Measurements from ENCODE around the gene LRMDA. TPM values are rescaled to one million over a fixed set of nuclear protein-coding genes. Genes with fewer than 3 reads are reported as not detected.

Gene LRMDA
- total RNA-seq, 1 experiment from 2014 or later: not detected

GRCh38 chr10:76021398-76021797, 590.0 kb downstream of the LRMDA start:
- DNase-seq (ENCODE audit: low spot score): no peak
- TF ChIP-seq CTCF (conservative IDR thresholded peaks at IDR 0.05; ENCODE audit: low read depth, low read length): no peak
- no peak for TF ChIP-seq EZH2 (IDR thresholded peaks at IDR 0.05; ENCODE audit: borderline replicate concordance, low read depth, low read length, poor library complexity, severe bottlenecking)
- Histone ChIP-seq H3K27ac (ENCODE audit: low read depth, low read length, poor library complexity, severe bottlenecking) (no peak overlapping the region), H3K27me3 (replicated peaks; ENCODE audit: insufficient read depth, low read depth, low read length, poor library complexity) (no peaks in the 10 kb centered on the region), H3K4me1 (ENCODE audit: insufficient read depth, low read length, poor library complexity, severe bottlenecking) (no peaks in the 10 kb centered on the region), H3K9me3 (ENCODE audit: low read depth, low read length, poor library complexity, severe bottlenecking) (no peaks in the 10 kb centered on the region), H3K36me3 (ENCODE audit: insufficient read depth, low read length, poor library complexity, severe bottlenecking) (no peaks in the 10 kb centered on the region), H3K4me3 (ENCODE audit: low read depth, low read length, poor library complexity, severe bottlenecking) (no peak overlapping the region)
- ChIA-PET CTCF (no interaction called here), POLR2A (ENCODE audit: low non-redundant PET) (interaction anchor here (0.5 kb wide), 1 partner anchor 811 kb away, joined by 7 read pairs; the partner anchor contains the start of gene VDAC2)
- intact Hi-C loops (cut with micrococcal nuclease; ENCODE audit: unreplicated experiment): no loop called here
- BruUV-seq (replicated peaks): no TSS peak

DNA sequence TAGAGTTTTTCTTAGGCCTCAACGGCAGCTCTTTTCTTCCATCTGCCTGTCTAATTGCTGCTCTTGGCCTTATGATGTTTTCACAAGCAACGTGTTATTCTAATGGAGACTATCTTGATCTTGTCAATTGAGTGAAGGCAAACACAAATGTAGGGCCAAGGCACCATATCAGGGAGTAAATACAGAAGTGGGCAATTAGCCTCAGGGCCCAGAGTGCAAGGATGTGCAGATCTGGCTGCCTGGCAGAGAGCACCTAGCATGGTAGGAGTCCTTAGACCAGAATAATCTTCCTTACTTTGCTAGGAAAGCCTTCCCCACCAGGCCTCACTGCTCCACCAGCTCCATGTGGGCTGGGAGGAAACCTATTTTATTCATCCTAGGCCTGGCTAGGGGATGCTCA, 590.9 kb downstream of the LRMDA start:
- DNase-seq (ENCODE audit: low spot score): no peak
- TF ChIP-seq CTCF (conservative IDR thresholded peaks at IDR 0.05; ENCODE audit: low read depth, low read length) (no peak), EZH2 (IDR thresholded peaks at IDR 0.05; ENCODE audit: borderline replicate concordance, low read depth, low read length, poor library complexity, severe bottlenecking) (no peak)
- ChIA-PET POLR2A (ENCODE audit: low non-redundant PET) (no interaction called here), CTCF (no interaction called here)
- Histone ChIP-seq H3K4me1 (ENCODE audit: insufficient read depth, low read length, poor library complexity, severe bottlenecking) (no peaks in the 10 kb centered on the region), H3K36me3 (ENCODE audit: insufficient read depth, low read length, poor library complexity, severe bottlenecking) (no peaks in the 10 kb centered on the region), H3K9me3 (ENCODE audit: low read depth, low read length, poor library complexity, severe bottlenecking) (no peaks in the 10 kb centered on the region), H3K27ac (ENCODE audit: low read depth, low read length, poor library complexity, severe bottlenecking) (no peak overlapping the region), H3K4me3 (ENCODE audit: low read depth, low read length, poor library complexity, severe bottlenecking) (no peak overlapping the region), H3K27me3 (replicated peaks; ENCODE audit: insufficient read depth, low read depth, low read length, poor library complexity) (no peaks in the 10 kb centered on the region)
- intact Hi-C loops (cut with micrococcal nuclease; ENCODE audit: unreplicated experiment): no loop called here
- BruUV-seq (replicated peaks): no TSS peak

DNA sequence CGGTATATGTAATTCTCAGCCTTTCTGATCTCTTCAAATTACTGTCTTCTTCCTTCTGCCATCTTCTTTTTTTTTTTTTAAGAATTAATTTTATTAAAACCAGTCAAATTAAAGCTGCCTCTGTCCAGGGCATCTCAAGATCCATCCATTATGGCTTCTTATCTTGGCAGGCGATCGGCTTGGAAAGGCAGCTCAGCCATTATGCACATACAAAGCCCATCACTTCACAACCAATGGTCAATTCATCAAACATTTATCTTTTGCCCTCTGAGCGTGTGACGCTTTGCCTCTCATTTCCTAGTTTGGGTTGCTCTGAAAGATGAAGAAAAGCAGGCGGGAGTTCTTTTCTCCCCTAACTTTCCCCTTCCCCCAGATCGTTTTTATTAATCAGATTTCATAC, 591.6 kb downstream of the LRMDA start:
- H3K27ac ChIP-seq (ENCODE audit: low read depth, low read length, poor library complexity, severe bottlenecking): no peak overlapping the region
- BruUV-seq (replicated peaks): no TSS peak
- ChIA-PET POLR2A (ENCODE audit: low non-redundant PET) (no interaction called here), CTCF (no interaction called here)
- intact Hi-C loops (cut with micrococcal nuclease; ENCODE audit: unreplicated experiment): no loop called here
- no peak overlapping the region for H3K4me3 ChIP-seq (ENCODE audit: low read depth, low read length, poor library complexity, severe bottlenecking)
- TF ChIP-seq CTCF (conservative IDR thresholded peaks at IDR 0.05; ENCODE audit: low read depth, low read length) (no peak), EZH2 (IDR thresholded peaks at IDR 0.05; ENCODE audit: borderline replicate concordance, low read depth, low read length, poor library complexity, severe bottlenecking) (no peak)
- no peaks in the 10 kb centered on the region for H3K36me3 ChIP-seq (ENCODE audit: insufficient read depth, low read length, poor library complexity, severe bottlenecking)
- no peaks in the 10 kb centered on the region for H3K4me1 ChIP-seq (ENCODE audit: insufficient read depth, low read length, poor library complexity, severe bottlenecking)
- DNase-seq (ENCODE audit: low spot score): no peak
- no peaks in the 10 kb centered on the region for H3K9me3 ChIP-seq (ENCODE audit: low read depth, low read length, poor library complexity, severe bottlenecking)
- H3K27me3 ChIP-seq (replicated peaks; ENCODE audit: insufficient read depth, low read depth, low read length, poor library complexity): no peaks in the 10 kb centered on the region
